BJ (cell line): ENCODE results near the gene ANKFN1. TPM values are rescaled to one million over a fixed set of nuclear protein-coding genes. Genes with fewer than 3 reads are reported as not detected.

Source experiments
- CTCF ChIA-PET: fragments of 350-600 bp; formaldehyde crosslinking; extraction: SDS; loops from one replicate; lab custom pipeline; 2021; ENCODE audit warnings: antibody characterized with exemption, inconsistent platforms; lab: Yijun Ruan, JAX
- POLR2A ChIA-PET: fragments of 300-600 bp; sonication (Branson Sonifier 250); formaldehyde crosslinking; extraction: SDS; loops from one replicate; lab custom pipeline; 2021; ENCODE audit warnings: antibody characterized with exemption; lab: Charles Lee
- DNase-seq: peaks from one replicate; pipeline ENCODE4 v3.0.0-alpha.2; 2011; ENCODE audit warnings: low read depth
- H3K27me3 ChIP-seq: 2 replicates; pipeline ENCODE4 v1.6.0; 2011; ENCODE audit warnings: low read length; ENCODE audit not compliant: control insufficient read depth, insufficient read depth
- H3K36me3 ChIP-seq: 2 replicates; pipeline ENCODE4 v1.5.1; 2011; ENCODE audit warnings: low read length; ENCODE audit not compliant: control insufficient read depth, insufficient read depth
- H3K4me3 ChIP-seq: 2 replicates; pipeline ENCODE4 v1.5.1; 2011; ENCODE audit warnings: low read depth, mild to moderate bottlenecking, control low read depth, low read length
- CTCF ChIP-seq: IDR thresholded peaks from 2 replicates; pipeline ENCODE4 v1.5.1; 2011; ENCODE audit warnings: low read depth, mild to moderate bottlenecking, control low read depth, inconsistent platforms, low read length, moderate library complexity; ENCODE audit not compliant: insufficient read depth
- polyA plus RNA-seq: library from polyadenylated mRNA; depleted of rRNA; stranded (reverse); fragments of >200 nt; gene quantifications from 2 replicates; pipeline ENCODE4 v1.2.3, GENCODE V29; 2011

The ANKFN1 gene
- polyA plus RNA-seq, 1 experiment: 0.06 TPM

- TF ChIP-seq CTCF: no peak
- no peak for DNase-seq
- ChIA-PET POLR2A (no interaction called here), CTCF (interaction anchor here (1.5 kb wide), 1 partner anchor 11 kb away, joined by 3 read pairs; no protein-coding TSS in a partner anchor)
- Histone ChIP-seq H3K36me3 (no peaks in the 10 kb centered on the region), H3K4me3 (no peak overlapping the region), H3K27me3 (no peaks in the 10 kb centered on the region)
Measured at GRCh38 chr17:56131431-56131830, 21.8 kb upstream of the ANKFN1 start.

- Histone ChIP-seq H3K27me3 (no peaks in the 10 kb centered on the region), H3K36me3 (no peaks in the 10 kb centered on the region), H3K4me3 (no peak overlapping the region)
- TF ChIP-seq CTCF: no peak
- no peak for DNase-seq
- CTCF ChIA-PET: no interaction called here
- POLR2A ChIA-PET: no interaction called here
Measured at GRCh38 chr17:56136301-56136700, 17.0 kb upstream of the ANKFN1 start.

GRCh38 chr17:56141046-56141839 lies 12.0 kb upstream of the ANKFN1 start:
- no peak for TF ChIP-seq CTCF
- Histone ChIP-seq H3K27me3 (no peaks in the 10 kb centered on the region), H3K36me3 (no peaks in the 10 kb centered on the region), H3K4me3 (no peak overlapping the region)
- ChIA-PET CTCF (interaction anchor here (1.0 to 1.9 kb wide), 2 partner anchors 14 to 28 kb away, joined by 3 to 11 read pairs; no protein-coding TSS in a partner anchor), POLR2A (no interaction called here)
- DNase-seq: no peak

- DNase-seq: peak; percentile 75
- ChIA-PET POLR2A (no interaction called here), CTCF (interaction anchor here (1.3 to 1.6 kb wide), 2 partner anchors 12 to 15 kb away, joined by 3 to 5 read pairs; no protein-coding TSS in a partner anchor)
- no peak for TF ChIP-seq CTCF
- H3K4me3 ChIP-seq: no peak overlapping the region
- no peaks in the 10 kb centered on the region for H3K36me3 ChIP-seq
- no peaks in the 10 kb centered on the region for H3K27me3 ChIP-seq
Measured at GRCh38 chr17:56142325-56142724, 10.9 kb upstream of the ANKFN1 start.

- Histone ChIP-seq H3K27me3 (no peaks in the 10 kb centered on the region), H3K36me3 (no peaks in the 10 kb centered on the region), H3K4me3 (no peak overlapping the region)
- no peak for DNase-seq
- TF ChIP-seq CTCF: no peak
- POLR2A ChIA-PET: no interaction called here
- CTCF ChIA-PET: interaction anchor here (1.3 to 1.6 kb wide), 2 partner anchors 12 to 15 kb away, joined by 3 to 5 read pairs; no protein-coding TSS in a partner anchor
Measured at GRCh38 chr17:56142781-56143180, 10.5 kb upstream of the ANKFN1 start.
